Fibroblast of the aortic adventitia (primary cell): Measurements from ENCODE around the gene WDR90. TPM values are rescaled to one million over a fixed set of nuclear protein-coding genes. Genes with fewer than 3 reads are reported as not detected.

Source experiments
- DNase-seq: peaks from one replicate; pipeline ENCODE4 v3.0.0-alpha.2; 2010; ENCODE audit warnings: low read depth
- H3K4me3 ChIP-seq: 2 replicates; pipeline ENCODE4 v1.5.1; 2011; ENCODE audit warnings: low read depth, mild to moderate bottlenecking, control low read depth, low read length, moderate library complexity
- total RNA-seq: library from RNA; depleted of rRNA; stranded (reverse); fragments of >200 nt; gene quantifications from 2 replicates; pipeline ENCODE4 v1.2.3, GENCODE V29; 2012; ENCODE audit warnings: low replicate concordance
- TF ChIP-seq, protein P1 (sequence below): IDR thresholded peaks from 2 replicates; pipeline ENCODE4 v1.5.1; 2011; ENCODE audit warnings: mild to moderate bottlenecking, low read length, control low read depth, inconsistent platforms; ENCODE audit not compliant: insufficient read depth

Gene WDR90
- total RNA-seq, 1 donor, result 25.0 TPM

DNA sequence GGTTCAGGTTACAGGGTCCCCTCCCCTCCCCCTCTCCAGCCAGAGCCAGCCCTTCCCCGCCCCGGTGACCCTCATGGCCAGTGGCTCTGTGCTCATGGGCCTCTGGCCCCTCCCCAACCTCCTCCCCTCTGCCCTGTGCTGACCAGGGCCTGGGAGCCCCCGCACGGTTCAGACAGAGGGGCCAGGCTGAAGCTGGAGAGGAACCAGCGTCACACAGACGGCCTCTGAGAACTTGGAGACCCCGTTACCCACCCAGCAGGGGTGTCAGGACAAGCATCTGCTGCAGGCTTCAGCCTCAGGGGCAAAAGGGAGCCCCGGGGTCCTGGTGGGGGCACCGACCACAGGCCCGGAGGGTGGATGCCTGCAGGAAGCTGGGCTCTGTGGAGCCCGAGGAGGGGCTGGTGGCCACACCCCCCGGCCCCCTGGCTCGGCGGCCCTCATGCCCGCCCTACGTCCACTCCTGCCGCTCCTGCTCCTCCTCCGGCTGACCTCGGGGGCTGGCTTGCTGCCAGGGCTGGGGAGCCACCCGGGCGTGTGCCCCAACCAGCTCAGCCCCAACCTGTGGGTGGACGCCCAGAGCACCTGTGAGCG, 18.3 kb upstream of the WDR90 start, which contains the start of gene WFIKKN1:
Gene WFIKKN1, plus strand, starts transcription at position 171 of the 591 bp plus-strand sequence. Its CDS starts 269 bp downstream, at position 440.
- H3K4me3 ChIP-seq, result no peak within 1 kb of the TSS
- DNase-seq, result no peak
- TF ChIP-seq, protein P1, sequence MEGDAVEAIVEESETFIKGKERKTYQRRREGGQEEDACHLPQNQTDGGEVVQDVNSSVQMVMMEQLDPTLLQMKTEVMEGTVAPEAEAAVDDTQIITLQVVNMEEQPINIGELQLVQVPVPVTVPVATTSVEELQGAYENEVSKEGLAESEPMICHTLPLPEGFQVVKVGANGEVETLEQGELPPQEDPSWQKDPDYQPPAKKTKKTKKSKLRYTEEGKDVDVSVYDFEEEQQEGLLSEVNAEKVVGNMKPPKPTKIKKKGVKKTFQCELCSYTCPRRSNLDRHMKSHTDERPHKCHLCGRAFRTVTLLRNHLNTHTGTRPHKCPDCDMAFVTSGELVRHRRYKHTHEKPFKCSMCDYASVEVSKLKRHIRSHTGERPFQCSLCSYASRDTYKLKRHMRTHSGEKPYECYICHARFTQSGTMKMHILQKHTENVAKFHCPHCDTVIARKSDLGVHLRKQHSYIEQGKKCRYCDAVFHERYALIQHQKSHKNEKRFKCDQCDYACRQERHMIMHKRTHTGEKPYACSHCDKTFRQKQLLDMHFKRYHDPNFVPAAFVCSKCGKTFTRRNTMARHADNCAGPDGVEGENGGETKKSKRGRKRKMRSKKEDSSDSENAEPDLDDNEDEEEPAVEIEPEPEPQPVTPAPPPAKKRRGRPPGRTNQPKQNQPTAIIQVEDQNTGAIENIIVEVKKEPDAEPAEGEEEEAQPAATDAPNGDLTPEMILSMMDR, result no peak

DNA sequence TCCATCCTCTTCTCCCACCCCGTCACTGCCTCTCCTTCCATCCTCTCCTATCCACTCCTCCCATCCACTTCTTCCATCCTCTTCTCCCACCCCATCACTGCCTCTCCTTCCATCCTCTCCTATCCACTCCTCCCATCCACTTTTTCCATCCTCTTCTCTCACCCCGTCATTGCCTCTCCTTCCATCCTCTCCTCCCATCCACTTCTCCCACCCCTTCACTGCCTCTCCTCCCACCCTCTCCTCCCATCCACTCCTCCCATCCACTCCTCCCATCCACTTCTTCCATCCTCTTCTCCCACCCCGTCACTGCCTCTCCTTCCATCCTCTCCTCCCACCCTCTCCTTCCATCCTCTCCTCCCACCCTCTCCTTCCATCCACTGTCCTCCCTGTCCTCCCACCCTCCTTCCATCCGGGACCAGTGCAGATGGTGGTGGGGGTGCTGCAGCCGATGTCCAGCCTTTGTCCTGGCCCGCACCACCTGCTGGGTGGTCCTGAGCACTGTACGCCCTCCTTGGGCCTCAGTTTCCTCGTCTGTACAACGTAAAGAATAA, 17.3 kb upstream of the WDR90 start:
- H3K4me3 ChIP-seq, result no peak overlapping the region
- TF ChIP-seq, protein P1, result no peak
- DNase-seq, result no peak

DNA sequence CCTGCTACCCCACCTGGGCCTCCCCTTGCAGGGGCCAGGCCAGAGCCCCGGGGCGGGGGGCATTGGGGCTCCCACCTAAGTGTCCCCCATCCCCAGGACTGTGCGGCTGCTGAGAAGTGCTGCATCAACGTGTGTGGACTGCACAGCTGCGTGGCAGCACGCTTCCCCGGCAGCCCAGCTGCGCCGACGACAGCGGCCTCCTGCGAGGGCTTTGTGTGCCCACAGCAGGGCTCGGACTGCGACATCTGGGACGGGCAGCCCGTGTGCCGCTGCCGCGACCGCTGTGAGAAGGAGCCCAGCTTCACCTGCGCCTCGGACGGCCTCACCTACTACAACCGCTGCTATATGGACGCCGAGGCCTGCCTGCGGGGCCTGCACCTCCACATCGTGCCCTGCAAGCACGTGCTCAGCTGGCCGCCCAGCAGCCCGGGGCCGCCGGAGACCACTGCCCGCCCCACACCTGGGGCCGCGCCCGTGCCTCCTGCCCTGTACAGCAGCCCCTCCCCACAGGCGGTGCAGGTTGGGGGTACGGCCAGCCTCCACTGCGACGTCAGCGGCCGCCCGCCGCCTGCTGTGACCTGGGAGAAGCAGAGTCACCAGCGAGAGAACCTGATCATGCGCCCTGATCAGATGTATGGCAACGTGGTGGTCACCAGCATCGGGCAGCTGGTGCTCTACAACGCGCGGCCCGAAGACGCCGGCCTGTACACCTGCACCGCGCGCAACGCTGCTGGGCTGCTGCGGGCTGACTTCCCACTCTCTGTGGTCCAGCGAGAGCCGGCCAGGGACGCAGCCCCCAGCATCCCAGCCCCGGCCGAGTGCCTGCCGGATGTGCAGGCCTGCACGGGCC, 16.5 kb upstream of the WDR90 start:
- TF ChIP-seq, protein P1, result no peak
- no peak for DNase-seq

DNA sequence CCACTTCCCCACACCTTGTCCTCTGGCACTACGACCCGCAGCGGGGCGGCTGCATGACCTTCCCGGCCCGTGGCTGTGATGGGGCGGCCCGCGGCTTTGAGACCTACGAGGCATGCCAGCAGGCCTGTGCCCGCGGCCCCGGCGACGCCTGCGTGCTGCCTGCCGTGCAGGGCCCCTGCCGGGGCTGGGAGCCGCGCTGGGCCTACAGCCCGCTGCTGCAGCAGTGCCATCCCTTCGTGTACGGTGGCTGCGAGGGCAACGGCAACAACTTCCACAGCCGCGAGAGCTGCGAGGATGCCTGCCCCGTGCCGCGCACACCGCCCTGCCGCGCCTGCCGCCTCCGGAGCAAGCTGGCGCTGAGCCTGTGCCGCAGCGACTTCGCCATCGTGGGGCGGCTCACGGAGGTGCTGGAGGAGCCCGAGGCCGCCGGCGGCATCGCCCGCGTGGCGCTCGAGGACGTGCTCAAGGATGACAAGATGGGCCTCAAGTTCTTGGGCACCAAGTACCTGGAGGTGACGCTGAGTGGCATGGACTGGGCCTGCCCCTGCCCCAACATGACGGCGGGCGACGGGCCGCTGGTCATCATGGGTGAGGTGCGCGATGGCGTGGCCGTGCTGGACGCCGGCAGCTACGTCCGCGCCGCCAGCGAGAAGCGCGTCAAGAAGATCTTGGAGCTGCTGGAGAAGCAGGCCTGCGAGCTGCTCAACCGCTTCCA, 15.7 kb upstream of the WDR90 start:
- TF ChIP-seq, protein P1, result no peak
- DNase-seq, result no peak
- H3K4me3 ChIP-seq, result no peak overlapping the region

More for the DNA sequence above, 16.5 kb upstream of the WDR90 start:
- no peak overlapping the region for H3K4me3 ChIP-seq

DNA sequence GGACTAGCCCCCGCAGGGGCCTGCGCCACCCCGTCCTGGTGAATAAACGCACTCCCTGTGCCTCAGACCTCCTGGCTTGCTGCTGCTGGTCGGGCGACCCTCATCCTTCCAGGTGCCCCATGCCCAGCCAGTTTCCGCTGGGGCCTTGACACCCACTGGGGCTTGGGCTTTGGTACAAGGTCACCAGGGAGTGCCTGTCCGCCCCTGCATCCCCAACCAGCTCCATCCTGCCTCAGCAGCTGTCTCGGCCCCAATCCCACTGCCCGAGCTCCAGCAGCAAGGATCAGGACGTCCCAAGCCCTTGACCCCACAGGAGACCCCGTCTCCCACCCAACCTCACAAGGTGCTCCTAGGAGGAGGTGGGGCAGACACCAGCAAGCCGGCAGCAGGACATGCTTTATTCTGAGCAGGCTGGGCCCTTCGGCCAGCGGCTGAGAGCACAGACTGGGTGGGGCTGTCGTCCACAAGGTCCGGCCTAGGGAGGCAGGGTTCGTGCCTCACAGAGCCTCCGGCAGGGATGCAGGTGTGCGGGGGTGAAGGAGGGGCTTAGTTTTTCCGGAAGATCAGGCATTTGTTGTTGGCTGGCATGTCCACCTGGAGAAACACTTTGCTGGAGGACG, 15.0 kb upstream of the WDR90 start:
- TF ChIP-seq, protein P1, result no peak
- DNase-seq, result no peak
- H3K4me3 ChIP-seq, result no peak overlapping the region

DNA sequence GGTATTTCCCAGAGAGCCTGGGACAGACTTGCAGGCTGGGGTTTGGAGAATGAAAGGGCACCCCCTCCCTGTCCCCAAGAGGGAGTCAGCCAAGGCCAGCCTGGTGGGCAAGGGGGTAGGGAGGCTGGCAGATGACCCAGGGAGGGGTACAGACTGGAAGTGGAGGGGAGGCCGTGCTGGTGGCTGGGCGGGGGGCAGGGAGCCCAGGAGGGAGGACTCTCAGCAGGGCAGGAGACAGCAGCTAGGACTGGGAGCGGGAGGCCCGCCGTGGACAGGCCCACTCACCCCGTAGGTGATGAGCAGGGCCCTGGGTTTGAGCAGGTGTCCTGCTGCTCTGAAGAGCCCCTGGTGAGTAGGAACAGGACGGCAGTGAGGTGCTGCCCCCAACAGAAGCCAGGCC, 14.2 kb upstream of the WDR90 start:
- H3K4me3 ChIP-seq, result peak overlapping the region; percentile 91
- no peak for DNase-seq
- TF ChIP-seq, protein P1, result no peak
